GM21825 (cell line): ENCODE data around the gene ACP3.
A peak's percentile ranks its signal among the peaks of the same experiment; 100 is the strongest.
"Not testable (repeated sequence)": the region's sequence is repeated elsewhere in the genome, so short reads cannot be mapped to it uniquely, and the experiment has no call there.

Source experiments
- ATAC-seq: cut with Tn5 transposase; IDR thresholded peaks from one replicate; pipeline ENCODE4 v1.9.1; 2021; ENCODE audit warnings: mild to moderate bottlenecking, moderate library complexity; ENCODE audit not compliant: unreplicated experiment

The ACP3 gene

GRCh38 chr3:132356568-132356967 lies 39.4 kb downstream of the ACP3 start:
- ATAC-seq = no peak

DNA sequence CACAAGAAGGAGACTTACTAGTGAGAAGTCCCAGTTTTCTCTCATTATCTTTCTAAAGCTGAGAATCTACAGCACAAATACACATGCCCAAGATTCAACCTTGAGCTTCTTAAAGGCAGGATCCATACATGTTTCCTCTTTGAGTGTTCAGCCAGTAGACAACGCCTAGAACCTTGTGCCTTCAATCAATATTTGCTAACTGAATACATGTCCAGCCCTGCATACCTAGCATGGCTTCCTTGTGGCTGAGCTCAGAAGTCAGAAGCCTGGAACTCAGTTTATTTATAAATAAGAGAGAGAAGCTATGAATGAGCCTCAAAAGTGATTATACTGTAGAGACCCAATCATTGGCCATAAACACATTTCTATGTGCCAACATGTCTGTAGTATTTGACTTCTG lies 43.5 kb downstream of the ACP3 start:
- no peak for ATAC-seq

- ATAC-seq = no peak
Observed at GRCh38 chr3:132362329-132362728, 45.1 kb downstream of the ACP3 start.

GRCh38 chr3:132368515-132368914 lies 51.3 kb downstream of the ACP3 start:
- ATAC-seq = no peak

- no peak for ATAC-seq
Observed at GRCh38 chr3:132368962-132369361, 51.8 kb downstream of the ACP3 start.

DNA sequence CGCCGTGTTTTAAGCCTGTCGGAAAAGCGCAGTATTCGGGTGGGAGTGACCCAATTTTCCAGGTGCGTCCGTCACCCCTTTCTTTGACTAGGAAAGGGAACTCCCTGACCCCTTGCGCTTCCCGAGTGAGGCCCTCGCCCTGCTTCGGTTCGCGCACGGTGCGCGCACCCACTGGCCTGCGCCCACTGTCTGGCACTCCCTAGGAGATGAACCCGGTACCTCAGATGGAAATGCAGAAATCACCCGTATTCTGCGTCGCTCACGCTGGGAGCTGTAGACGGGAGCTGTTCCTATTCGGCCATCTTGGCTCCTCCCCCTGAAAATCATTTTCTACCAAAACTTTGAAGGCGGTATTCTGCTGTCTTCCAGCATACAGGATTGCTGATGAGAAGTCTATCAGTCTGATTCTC lies 59.7 kb downstream of the ACP3 start:
- ATAC-seq = not testable (repeated sequence)

DNA sequence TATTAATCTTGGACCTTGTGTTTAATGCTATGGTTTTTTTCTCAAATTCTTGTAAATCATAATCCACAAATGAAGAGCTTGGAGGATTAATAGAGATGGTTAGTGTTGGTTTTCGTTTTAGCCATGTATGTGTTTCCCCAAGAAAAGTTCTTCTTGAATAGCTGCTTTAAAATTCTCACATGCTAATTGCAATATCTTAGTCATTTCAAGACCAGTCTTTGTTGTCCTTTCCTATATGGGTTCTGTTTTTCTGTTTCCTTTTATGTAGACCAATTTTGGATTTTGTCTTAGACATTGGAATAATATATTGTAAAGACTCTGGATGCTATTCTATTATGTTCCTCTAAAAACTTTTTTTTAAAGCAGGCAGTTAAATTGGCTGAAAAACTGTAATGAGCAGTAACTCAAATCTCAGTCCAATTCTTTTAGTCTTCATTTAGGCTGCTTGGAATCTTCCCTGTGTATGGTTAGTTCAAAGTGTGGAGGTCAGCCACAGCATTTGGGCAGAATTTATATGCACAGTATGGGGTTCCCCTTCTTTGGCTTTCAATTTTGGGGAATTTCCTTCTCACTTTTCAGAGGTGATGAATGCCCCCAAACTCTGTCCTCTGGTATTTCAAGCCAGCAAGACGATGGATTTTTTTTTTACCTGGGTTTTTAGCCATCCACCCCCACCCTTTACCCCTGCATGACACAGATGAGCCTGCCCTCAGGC lies 61.0 kb downstream of the ACP3 start:
- ATAC-seq = no peak

- ATAC-seq = no peak
Observed at GRCh38 chr3:132378846-132379245, 61.6 kb downstream of the ACP3 start.

DNA sequence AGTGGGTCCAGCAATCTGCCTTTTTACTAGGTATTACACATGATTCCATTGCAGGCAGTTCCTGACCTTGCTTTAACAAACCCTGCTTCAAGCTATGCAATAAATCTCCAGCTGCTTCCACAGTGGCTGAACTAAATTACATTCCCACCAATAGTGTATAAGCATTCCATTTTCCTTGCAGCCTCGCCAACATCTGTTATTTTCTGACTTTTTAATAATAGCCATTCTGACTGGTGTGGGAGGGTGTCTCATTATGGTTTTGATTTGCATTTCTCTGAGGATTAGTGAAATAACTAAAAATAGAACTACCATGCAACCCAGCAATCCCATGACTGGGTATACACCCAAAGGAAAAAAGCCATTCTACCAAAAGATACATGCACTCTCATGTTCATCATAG lies 63.7 kb downstream of the ACP3 start:
- ATAC-seq = no peak

- no peak for ATAC-seq
Observed at GRCh38 chr3:132381348-132381944, 64.2 kb downstream of the ACP3 start.

DNA sequence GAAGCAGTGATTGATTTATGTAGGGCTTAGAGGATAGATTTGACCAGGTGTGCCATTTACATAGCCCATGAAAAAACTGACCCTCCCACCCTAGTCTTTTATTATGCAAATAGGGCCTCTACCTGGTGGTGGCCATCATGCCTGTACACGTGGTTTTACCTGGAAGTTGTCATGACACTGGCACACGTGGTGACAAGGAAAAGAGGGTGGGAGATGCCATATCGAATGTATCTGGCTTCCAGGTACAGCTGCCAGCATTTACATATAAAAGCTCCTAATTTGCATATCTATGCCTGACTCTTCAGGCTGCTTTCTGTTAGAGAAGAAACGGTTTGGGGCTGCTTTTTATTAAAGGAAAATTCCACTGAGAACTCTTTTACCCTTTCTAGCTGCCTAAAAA lies 65.1 kb downstream of the ACP3 start:
- ATAC-seq = no peak

- no peak for ATAC-seq
Observed at GRCh38 chr3:132382688-132383194, 65.5 kb downstream of the ACP3 start.

DNA sequence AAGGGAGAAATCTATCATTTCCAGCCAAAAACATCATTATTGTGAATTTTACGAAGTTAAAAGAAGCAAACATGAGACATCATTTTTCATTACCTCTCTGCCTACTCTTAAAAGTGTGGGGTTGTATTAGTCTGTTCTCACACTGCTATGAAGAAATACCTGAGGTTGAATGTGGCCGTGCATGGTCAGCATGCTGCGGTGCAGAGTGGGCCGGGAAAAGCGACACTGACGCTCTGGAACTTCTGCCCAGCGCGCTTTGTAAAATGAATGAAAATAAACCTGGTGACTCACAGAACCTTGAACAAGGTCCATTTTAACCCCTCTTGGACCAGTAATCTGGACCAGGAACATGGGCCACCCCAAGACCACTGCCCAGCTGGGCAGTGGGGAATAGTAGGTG lies 69.1 kb downstream of the ACP3 start:
- no peak for ATAC-seq

DNA sequence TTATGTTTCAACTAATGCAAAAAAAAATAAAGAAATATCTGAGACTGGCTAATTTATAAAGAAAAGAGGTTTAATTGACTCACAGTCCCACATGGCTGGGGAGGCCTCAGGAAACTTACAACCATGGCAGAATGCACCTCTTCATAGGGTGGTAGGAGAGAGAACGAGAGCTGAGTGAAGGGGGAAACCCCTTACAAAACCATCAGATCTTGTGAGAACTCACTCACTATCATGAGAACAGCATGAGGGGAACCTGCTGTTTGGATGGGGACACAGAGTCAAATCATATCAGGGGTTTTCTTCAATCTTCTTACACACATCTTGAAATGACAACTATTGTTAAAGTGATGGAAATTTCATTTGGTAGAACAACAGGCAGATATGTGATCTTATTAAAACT lies 75.5 kb downstream of the ACP3 start:
- peak; percentile 58 for ATAC-seq

GRCh38 chr3:132394320-132394719 lies 77.1 kb downstream of the ACP3 start:
- no peak for ATAC-seq

DNA sequence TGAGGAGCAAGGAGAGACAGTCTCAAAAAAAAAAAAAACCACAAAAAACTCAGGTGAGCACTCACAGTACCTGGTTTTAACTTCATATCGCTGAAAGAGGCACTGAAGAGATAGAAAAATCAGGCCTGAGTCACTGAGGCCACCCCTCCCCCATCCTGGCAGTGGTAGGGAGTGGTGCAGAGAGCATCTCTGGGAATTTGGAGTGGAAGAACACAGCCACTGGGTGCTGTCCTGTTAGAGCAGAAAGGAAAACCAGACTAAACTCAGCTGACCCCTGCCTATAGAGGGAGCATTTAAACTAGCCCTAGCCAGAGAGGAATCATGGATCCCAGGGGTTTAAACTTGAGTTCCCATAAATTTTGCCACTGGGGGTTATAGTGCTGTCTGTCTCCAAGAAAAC lies 77.9 kb downstream of the ACP3 start:
- ATAC-seq = no peak

DNA sequence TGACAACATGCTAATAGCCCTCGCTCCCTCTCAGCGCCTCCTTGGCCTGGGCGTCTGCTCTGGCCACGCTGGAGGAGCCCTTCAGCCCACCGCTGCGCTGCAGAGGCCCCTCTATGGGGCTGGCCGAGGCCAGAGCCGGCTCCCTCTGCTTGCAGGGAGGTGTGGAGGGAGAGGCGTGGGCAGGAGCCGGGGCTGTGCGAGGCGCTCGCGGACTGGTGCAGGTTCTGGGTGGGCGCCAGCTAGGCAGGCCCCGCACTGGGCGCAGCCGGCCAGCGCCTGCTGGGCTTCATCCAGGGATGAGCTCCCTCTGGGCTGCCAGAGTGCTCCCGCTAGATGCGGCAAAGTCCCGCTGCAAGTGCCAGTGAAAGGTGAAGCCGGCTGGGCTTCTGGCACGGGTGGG lies 79.0 kb downstream of the ACP3 start:
- ATAC-seq = no peak

DNA sequence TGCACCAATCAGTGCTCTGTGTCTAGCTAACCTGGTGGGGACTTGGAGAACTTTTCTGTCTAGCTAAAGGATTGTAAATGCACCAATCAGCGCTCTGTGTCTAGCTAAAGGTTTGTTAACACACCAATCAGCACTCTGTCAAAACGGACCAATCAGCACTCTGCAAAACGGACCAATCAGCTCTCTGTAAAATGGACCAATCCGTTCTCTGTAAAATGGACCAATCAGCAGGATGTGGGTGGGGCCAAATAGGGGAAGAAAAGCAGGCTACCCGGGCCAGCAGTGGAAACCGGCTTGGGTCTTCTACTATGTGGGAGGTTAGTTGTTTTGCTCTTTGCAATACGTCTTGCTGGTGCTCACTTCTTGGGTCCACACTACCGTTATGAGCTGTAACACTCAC lies 79.6 kb downstream of the ACP3 start:
- not testable (repeated sequence) for ATAC-seq

DNA sequence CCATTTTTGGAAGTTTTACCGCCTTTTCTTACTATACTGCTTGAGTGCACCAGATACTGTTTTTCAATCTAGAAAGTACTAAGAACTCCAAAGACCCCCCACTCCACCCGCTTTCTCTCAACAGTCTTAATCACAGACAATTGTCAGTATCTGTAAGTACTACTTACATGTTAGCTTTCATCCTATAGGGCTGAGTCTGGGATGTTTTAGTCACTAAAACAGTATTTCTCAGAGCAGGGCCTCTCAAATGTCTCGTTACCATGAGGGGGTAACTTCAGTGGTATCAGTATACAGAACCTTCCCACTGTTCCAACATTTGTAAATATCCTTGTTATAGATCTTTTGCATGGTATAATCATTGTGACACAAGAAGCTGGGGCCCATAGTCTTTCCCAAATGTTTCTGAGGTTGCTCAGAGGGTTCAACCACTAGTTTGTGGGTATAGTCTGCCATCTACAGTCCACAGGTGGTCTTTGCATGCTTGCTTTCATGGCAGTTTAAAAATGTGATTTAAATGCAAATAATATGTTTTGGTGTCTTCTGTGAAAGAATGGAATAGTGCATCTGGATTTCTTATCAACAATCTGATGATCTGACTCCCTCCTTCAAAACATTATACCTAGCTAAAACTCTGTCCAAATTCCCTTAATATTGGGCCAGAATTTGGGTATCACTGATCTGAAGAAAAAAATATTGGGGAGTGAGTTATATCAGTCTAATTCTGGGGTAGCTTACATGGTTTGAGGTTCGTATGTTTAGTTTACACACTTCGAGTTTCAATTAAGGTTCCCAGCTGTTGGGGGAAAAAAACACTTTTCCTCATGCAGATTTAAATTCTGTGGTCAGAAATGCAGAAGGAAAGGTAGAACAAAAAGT lies 82.1 kb downstream of the ACP3 start:
- no peak for ATAC-seq

- ATAC-seq = no peak
Observed at GRCh38 chr3:132401255-132401654, 84.0 kb downstream of the ACP3 start.

- ATAC-seq = no peak
Observed at GRCh38 chr3:132404276-132404675, 87.1 kb downstream of the ACP3 start.

- no peak for ATAC-seq
Observed at GRCh38 chr3:132405188-132405587, 88.0 kb downstream of the ACP3 start.
